IMR-90 (cell line): ENCODE data around the gene TRIM38. TPM values are rescaled to one million over a fixed set of nuclear protein-coding genes. Genes with fewer than 3 reads are reported as not detected.

Experiments used
- ATAC-seq: fragments of 200-7000 bp; cut with Tn5 transposase; 2 replicates; pipeline ENCODE4 v1.9.1; 2020; ENCODE audit warnings: low read depth, mild to moderate bottlenecking, moderate library complexity
- BruUV-seq: library from RNA; stranded (reverse); fragments of 400-500 nt; replicated peaks from 2 replicates; lab custom pipeline; 2021; lab: Mats Ljungman, UMichigan
- CTCF ChIA-PET: fragments of 300-600 bp; formaldehyde crosslinking; extraction: SDS; loops from one replicate; lab custom pipeline; 2021; ENCODE audit warnings: antibody characterized with exemption; lab: Yijun Ruan, JAX
- POLR2A ChIA-PET: fragments of 300-600 bp; sonication (Branson Sonifier 250); formaldehyde crosslinking; loops from one replicate; lab custom pipeline; 2022; ENCODE audit warnings: antibody characterized with exemption; ENCODE audit not compliant: unreplicated experiment; lab: Charles Lee
- DNase-seq: peaks from one replicate; pipeline ENCODE4 v3.0.0; 2013
- H2AFZ ChIP-seq: replicated peaks from 2 replicates; pipeline ENCODE3; 2013; ENCODE audit warnings: low read length, mild to moderate bottlenecking; ENCODE audit not compliant: poor library complexity
- H2AK5ac ChIP-seq: 2 replicates; pipeline ENCODE4 v1.6.1; 2013; ENCODE audit warnings: low read depth, low read length, inconsistent platforms
- H2AK9ac ChIP-seq: replicated peaks from 2 replicates; pipeline ENCODE3; 2013; ENCODE audit warnings: mild to moderate bottlenecking, low read depth, low read length, moderate library complexity; ENCODE audit not compliant: poor library complexity
- H2BK120ac ChIP-seq: 2 replicates; pipeline ENCODE4 v1.6.1; 2013; ENCODE audit warnings: low read depth, low read length, inconsistent platforms
- H2BK15ac ChIP-seq: 3 replicates; pipeline ENCODE4 v1.6.1; 2013; ENCODE audit warnings: low read depth, low read length, inconsistent platforms
- H2BK20ac ChIP-seq: 2 replicates; pipeline ENCODE4 v1.6.1; 2013; ENCODE audit warnings: low read depth, mild to moderate bottlenecking, inconsistent platforms, low read length, moderate library complexity
- H2BK5ac ChIP-seq: 2 replicates; pipeline ENCODE4 v1.6.1; 2013; ENCODE audit warnings: mild to moderate bottlenecking, low read depth, low read length, inconsistent platforms; ENCODE audit not compliant: poor library complexity, severe bottlenecking
- H3K14ac ChIP-seq: replicated peaks from 2 replicates; pipeline ENCODE4 v1.6.1; 2013; ENCODE audit warnings: low read depth, low read length, inconsistent platforms
- H3K18ac ChIP-seq: 2 replicates; pipeline ENCODE4 v1.6.1; 2013; ENCODE audit warnings: low read depth, low read length, control low read depth
- H3K23ac ChIP-seq: 2 replicates; pipeline ENCODE4 v1.6.1; 2013; ENCODE audit warnings: low read depth, low read length, inconsistent platforms
- H3K27ac ChIP-seq: 2 replicates; pipeline ENCODE4 v1.5.1; 2013; ENCODE audit warnings: mild to moderate bottlenecking, control low read depth, low read length; ENCODE audit not compliant: insufficient read depth
- H3K27me3 ChIP-seq: 2 replicates; pipeline ENCODE4 v1.6.1; 2013; ENCODE audit warnings: low read length; ENCODE audit not compliant: control insufficient read depth, insufficient read depth
- H3K36me3 ChIP-seq: 2 replicates; pipeline ENCODE4 v1.6.1; 2013; ENCODE audit warnings: low read length, mixed read lengths; ENCODE audit not compliant: control insufficient read depth, insufficient read depth
- H3K4ac ChIP-seq: 2 replicates; pipeline ENCODE4 v1.6.1; 2013; ENCODE audit warnings: low read depth, low read length, inconsistent platforms
- H3K4me1 ChIP-seq: 2 replicates; pipeline ENCODE4 v1.6.1; 2013; ENCODE audit warnings: low read length, mixed read lengths; ENCODE audit not compliant: control insufficient read depth, insufficient read depth
- H3K4me2 ChIP-seq: 2 replicates; pipeline ENCODE4 v1.6.1; 2013; ENCODE audit warnings: low read depth, mild to moderate bottlenecking, control low read depth, low read length, moderate library complexity
- H3K4me3 ChIP-seq: 2 replicates; pipeline ENCODE4 v1.5.1; 2013; ENCODE audit warnings: low read depth, mild to moderate bottlenecking, control low read depth, low read length, moderate library complexity; ENCODE audit not compliant: insufficient read depth
- H3K56ac ChIP-seq: 2 replicates; pipeline ENCODE4 v1.6.1; 2013; ENCODE audit warnings: low read length, inconsistent platforms; ENCODE audit not compliant: insufficient read depth; ENCODE audit errors: extremely low read depth
- H3K79me1 ChIP-seq, 2 experiments: 2 replicates each; pipeline ENCODE4 v1.6.1; 2013; ENCODE audit warnings: low read length in 2 of 2, inconsistent platforms in 1 of 2, low read depth in 1 of 2
- H3K9ac ChIP-seq: 2 replicates; pipeline ENCODE4 v1.6.1; 2013; ENCODE audit warnings: low read depth, low read length, control low read depth
- H3K9me1 ChIP-seq: 2 replicates; pipeline ENCODE4 v1.6.1; 2013; ENCODE audit warnings: low read length, inconsistent platforms; ENCODE audit not compliant: insufficient read depth
- H3K9me3 ChIP-seq: 2 replicates; pipeline ENCODE4 v1.6.1; 2013; ENCODE audit warnings: low read length; ENCODE audit not compliant: control insufficient read depth, insufficient read depth
- H4K20me1 ChIP-seq: 2 replicates; pipeline ENCODE4 v1.6.1; 2013; ENCODE audit warnings: low read length, inconsistent platforms; ENCODE audit not compliant: insufficient read depth
- H4K5ac ChIP-seq: 2 replicates; pipeline ENCODE4 v1.6.1; 2013; ENCODE audit warnings: mild to moderate bottlenecking, low read depth, low read length, control low read depth
- H4K8ac ChIP-seq, 2 experiments: 2 replicates each; pipeline ENCODE4 v1.6.1; 2013; ENCODE audit warnings: low read depth in 2 of 2, low read length in 2 of 2, control low read depth in 1 of 2, inconsistent platforms in 1 of 2
- H4K91ac ChIP-seq: 2 replicates; pipeline ENCODE4 v1.6.1; 2013; ENCODE audit warnings: low read depth, low read length, inconsistent platforms; ENCODE audit not compliant: insufficient read depth
- BHLHE40 ChIP-seq: fragments of 150-350 bp; IDR thresholded peaks from 2 replicates; pipeline ENCODE4 v1.6.1; 2016; ENCODE audit warnings: mild to moderate bottlenecking, low read depth, low read length
- CEBPB ChIP-seq: IDR thresholded peaks from 2 replicates; pipeline ENCODE4 v1.6.1; 2012; ENCODE audit warnings: low read depth, low read length, improper control_type of control experiment
- CHD1 ChIP-seq: IDR thresholded peaks from 2 replicates; pipeline ENCODE4 v1.6.1; 2012; ENCODE audit warnings: low read depth, low read length, improper control_type of control experiment
- CTCF ChIP-seq: conservative IDR thresholded peaks from 2 replicates; pipeline ENCODE4 v1.5.1; 2012; ENCODE audit warnings: mild to moderate bottlenecking, low read depth, low read length, improper control_type of control experiment
- ELK1 ChIP-seq: fragments of 150-350 bp; IDR thresholded peaks from 2 replicates; pipeline ENCODE4 v1.6.1; 2016; ENCODE audit warnings: low read depth, mild to moderate bottlenecking, low read length, moderate library complexity, borderline replicate concordance
- FOS ChIP-seq: fragments of 150-350 bp; IDR thresholded peaks from 2 replicates; pipeline ENCODE4 v1.6.1; 2016; ENCODE audit warnings: low read depth, low read length
- MAFK ChIP-seq: IDR thresholded peaks from 2 replicates; pipeline ENCODE4 v1.6.1; 2012; ENCODE audit warnings: low read depth, low read length, improper control_type of control experiment
- MAZ ChIP-seq: IDR thresholded peaks from 2 replicates; pipeline ENCODE4 v1.6.1; 2012; ENCODE audit warnings: low read depth, mild to moderate bottlenecking, low read length, improper control_type of control experiment, moderate library complexity, borderline replicate concordance
- MXI1 ChIP-seq: IDR thresholded peaks from 2 replicates; pipeline ENCODE4 v1.6.1; 2012; ENCODE audit warnings: low read depth, mild to moderate bottlenecking, low read length, moderate library complexity, borderline replicate concordance
- NFE2L2 ChIP-seq: fragments of 150-350 bp; IDR thresholded peaks from 2 replicates; pipeline ENCODE4 v1.6.1; 2016; ENCODE audit warnings: low read depth, mild to moderate bottlenecking, low read length
- POLR2A ChIP-seq: IDR thresholded peaks from 2 replicates; pipeline ENCODE4 v1.6.1; 2012; ENCODE audit warnings: mild to moderate bottlenecking, low read depth, low read length
- RAD21 ChIP-seq: IDR thresholded peaks from 2 replicates; pipeline ENCODE4 v1.6.1; 2012; ENCODE audit warnings: low read length, improper control_type of control experiment
- RCOR1 ChIP-seq: IDR thresholded peaks from 2 replicates; pipeline ENCODE4 v1.6.1; 2012; ENCODE audit warnings: mild to moderate bottlenecking, low read length, improper control_type of control experiment; ENCODE audit not compliant: insufficient replicate concordance
- RFX5 ChIP-seq: IDR thresholded peaks from 2 replicates; pipeline ENCODE4 v1.8.0; 2012; ENCODE audit warnings: low read depth, mild to moderate bottlenecking, low read length, moderate library complexity
- SMC3 ChIP-seq: fragments of 150-350 bp; IDR thresholded peaks from 2 replicates; pipeline ENCODE4 v1.6.1; 2016; ENCODE audit warnings: low read depth, mild to moderate bottlenecking, antibody characterized with exemption, low read length, moderate library complexity
- USF2 ChIP-seq: fragments of 150-350 bp; IDR thresholded peaks from 2 replicates; pipeline ENCODE4 v1.6.1; 2017; ENCODE audit warnings: mild to moderate bottlenecking, antibody characterized with exemption, low read length, low read depth
- WGBS, 2 experiments: methylation state at CpG; one replicate each; pipeline versions ENCODE4 v1.1.5 to v1.1.7; 2013; ENCODE audit warnings: missing lambda C conversion rate in 2 of 2; ENCODE audit not compliant: insufficient read length in 1 of 2; ENCODE audit errors: extremely low coverage in 2 of 2; 5-methylcytosine and 5-hydroxymethylcytosine counted together
- dilution Hi-C: fragments of 300-500 bp; cut with HindIII; formaldehyde crosslinking; loops from one replicate; pipeline ENCODE4 v1.14.3; 2018; ENCODE audit warnings: low sequenced_read_pairs; ENCODE audit not compliant: unreplicated experiment
- in situ Hi-C: fragments of 300-500 bp; cut with MboI; formaldehyde crosslinking; loops from 3 replicates; pipeline ENCODE4 v1.14.3; 2019; ENCODE audit warnings: low sequenced_read_pairs, inconsistent platforms, mixed read lengths
- intact Hi-C: fragments of 100-400 bp; cut with micrococcal nuclease; formaldehyde crosslinking; loops from 2 replicates; pipeline ENCODE4 v1.10.0; 2022
- polyA plus RNA-seq, 3 experiments: library from polyadenylated mRNA; depleted of rRNA; stranded (reverse); fragments of >200 nt; gene quantifications; 2 replicates each; pipeline ENCODE4 v1.2.3, GENCODE V29; 2012; ENCODE audit warnings: low replicate concordance in 1 of 3
- total RNA-seq: library from RNA; depleted of rRNA; stranded (reverse); fragments of >200 nt; gene quantifications from 2 replicates; pipeline ENCODE4 v1.2.3, GENCODE V29; 2012

The TRIM38 gene
- total and polyA plus RNA-seq, 2 of the 4 experiments (the other 2 are of a cell fraction), result 4.1 to 6.3 TPM

GRCh38 chr6:25934156-25934555, 28.4 kb upstream of the TRIM38 start:
- H3K9me3 ChIP-seq, result no peaks in the 10 kb centered on the region
- in situ Hi-C loops, result no loop called here
- ATAC-seq, result no peak
- H4K20me1 ChIP-seq, result no peaks in the 10 kb centered on the region
- H3K14ac ChIP-seq, result no peak overlapping the region
- no peak for DNase-seq
- H2BK15ac ChIP-seq, result no peak overlapping the region
- POLR2A ChIA-PET, result no interaction called here
- H2BK5ac ChIP-seq, result no peak overlapping the region
- H4K8ac ChIP-seq, result no peak overlapping the region
- H3K9me1 ChIP-seq, result no peaks in the 10 kb centered on the region
- no peak overlapping the region for H2BK120ac ChIP-seq
- H3K4me2 ChIP-seq, result no peak overlapping the region
- H3K36me3 ChIP-seq, result no peaks in the 10 kb centered on the region
- H4K5ac ChIP-seq, result no peak overlapping the region
- CTCF ChIA-PET, result no interaction called here
- H4K91ac ChIP-seq, result no peak overlapping the region
- no peak overlapping the region for H3K27ac ChIP-seq
- H3K4me1 ChIP-seq, result no peaks in the 10 kb centered on the region
- no peak overlapping the region for H2AFZ ChIP-seq
- no peak overlapping the region for H3K9ac ChIP-seq
- H2AK5ac ChIP-seq, result no peak overlapping the region
- H3K4me3 ChIP-seq, result no peak overlapping the region
- H3K27me3 ChIP-seq, result peaks cover 2% of the 10 kb centered on the region; the same call in 1 of the 2 replicates
- BruUV-seq, result no TSS peak
- no peaks in the 10 kb centered on the region for H3K79me1 ChIP-seq
- intact Hi-C loops, result no loop called here
- H3K4ac ChIP-seq, result no peak overlapping the region
- no peak overlapping the region for H3K23ac ChIP-seq
- no peak overlapping the region for H2AK9ac ChIP-seq
- TF ChIP-seq CTCF, result no peak
- no peak for TF ChIP-seq RCOR1
- TF ChIP-seq RAD21, result no peak
- TF ChIP-seq RFX5, result no peak
- TF ChIP-seq MXI1, result no peak
- no peak for TF ChIP-seq FOS
- TF ChIP-seq ELK1, result no peak
- TF ChIP-seq MAZ, result no peak
- TF ChIP-seq BHLHE40, result no peak
- no peak for TF ChIP-seq POLR2A
- no peak for TF ChIP-seq CHD1
- no peak for TF ChIP-seq CEBPB
- TF ChIP-seq USF2, result no peak
- no peak for TF ChIP-seq MAFK
- no peak for TF ChIP-seq SMC3
- no peak for TF ChIP-seq NFE2L2
- 80% methylated on average over 1 of the region's 2 CpGs; no CpG with 5 or more reads in 1 of the 2 experiments for WGBS, 2 experiments
- H2BK20ac ChIP-seq, result no peak overlapping the region
- H3K18ac ChIP-seq, result no peak overlapping the region
- dilution Hi-C loops, result no loop called here
- no peak overlapping the region for H3K56ac ChIP-seq
